ENCODE data around the gene NFATC2IP. TPM values are rescaled to one million over a fixed set of nuclear protein-coding genes. Genes with fewer than 3 reads are reported as not detected.
A peak's percentile ranks its signal among the peaks of the same experiment; 100 is the strongest.
"Not testable (repeated sequence)": the region's sequence is repeated elsewhere in the genome, so short reads cannot be mapped to it uniquely, and the experiment has no call there.

The NFATC2IP gene
- total RNA-seq, 2 experiments from 2014 or later, result 57.7 to 64.6 TPM

- no peak overlapping the region for H3K27ac Mint-ChIP-seq
- no peak overlapping the region for H3K4me3 Mint-ChIP-seq
- peaks cover 6% of the 10 kb centered on the region for H3K36me3 Mint-ChIP-seq
- intact Hi-C loops (cut with micrococcal nuclease), result no loop called here
- POLR2A ChIA-PET, result no interaction called here
- CTCF ChIA-PET, result interaction anchor here (1.4 kb wide), 1 partner anchor 73 kb away, joined by 5 read pairs; no protein-coding TSS in a partner anchor
- no peak for DNase-seq
- H3K9me3 Mint-ChIP-seq, result no peaks in the 10 kb centered on the region
- H3K27me3 Mint-ChIP-seq, result no peaks in the 10 kb centered on the region
- peaks cover 9% of the 10 kb centered on the region for H3K4me1 Mint-ChIP-seq (ENCODE audit: low read depth)
These were observed 4.1 kb upstream of the NFATC2IP start for GRCh38 chr16:28946681-28947080.

GRCh38 chr16:28951410-28951943 is 740 bp downstream of the NFATC2IP start:
- H3K9me3 Mint-ChIP-seq, result no peaks in the 10 kb centered on the region
- intact Hi-C loops (cut with micrococcal nuclease), result loop anchor here (5.0 kb wide), 1 partner anchor 89 kb away; the partner anchor contains the start of gene SH2B1

GRCh38 chr16:28958216-28958615 is 7.5 kb downstream of the NFATC2IP start:
- Mint-ChIP-seq H3K4me1 (ENCODE audit: low read depth) (peaks cover 6% of the 10 kb centered on the region), H3K36me3 (peaks cover 47% of the 10 kb centered on the region), H3K27me3 (no peaks in the 10 kb centered on the region), H3K9me3 (no peaks in the 10 kb centered on the region), H3K27ac (no peak overlapping the region), H3K4me3 (no peak overlapping the region)
- ChIA-PET POLR2A (no interaction called here), CTCF (interaction anchor here (0.7 to 1.2 kb wide), 2 partner anchors 13 to 16 kb away, joined by 3 to 6 read pairs; partner anchors contain the start of gene SPNS1)
- no peak for DNase-seq
- intact Hi-C loops (cut with micrococcal nuclease), result no loop called here

More at GRCh38 chr16:28951410-28951943, 740 bp downstream of the NFATC2IP start:
- Mint-ChIP-seq H3K4me1 (ENCODE audit: low read depth) (peaks cover 23% of the 10 kb centered on the region), H3K36me3 (peaks cover 31% of the 10 kb centered on the region), H3K27me3 (no peaks in the 10 kb centered on the region), H3K27ac (peak overlapping the region; percentile 91), H3K4me3 (peak overlapping the region; percentile 95)
- ChIA-PET POLR2A (no interaction called here), CTCF (interaction anchor here (1.4 to 1.5 kb wide), 2 partner anchors 23 to 25 kb away, joined by 3 read pairs; no protein-coding TSS in a partner anchor)
- no peak for DNase-seq

- H3K4me3 Mint-ChIP-seq, result no peak overlapping the region
- H3K4me1 Mint-ChIP-seq (ENCODE audit: low read depth), result peaks cover 3% of the 10 kb centered on the region
- POLR2A ChIA-PET, result no interaction called here
- H3K27me3 Mint-ChIP-seq, result no peaks in the 10 kb centered on the region
- H3K9me3 Mint-ChIP-seq, result no peaks in the 10 kb centered on the region
- intact Hi-C loops (cut with micrococcal nuclease), result no loop called here
- peaks cover 43% of the 10 kb centered on the region for H3K36me3 Mint-ChIP-seq
- CTCF ChIA-PET, result interaction anchor here (0.7 to 1.2 kb wide), 2 partner anchors 14 to 15 kb away, joined by 3 to 6 read pairs; partner anchors contain the start of gene SPNS1
- no peak overlapping the region for H3K27ac Mint-ChIP-seq
- no peak for DNase-seq
These were observed 8.1 kb downstream of the NFATC2IP start for GRCh38 chr16:28958836-28959235.

GRCh38 chr16:28964072-28964471 is 13.3 kb downstream of the NFATC2IP start:
- CTCF ChIA-PET, result interaction anchor here (0.9 to 1.1 kb wide), 2 partner anchors 10 to 19 kb away, joined by 3 read pairs; no protein-coding TSS in a partner anchor
- H3K9me3 Mint-ChIP-seq, result no peaks in the 10 kb centered on the region

GRCh38 chr16:28964496-28964895 is 13.8 kb downstream of the NFATC2IP start:
- Mint-ChIP-seq H3K9me3 (no peaks in the 10 kb centered on the region), H3K4me1 (ENCODE audit: low read depth) (no peaks in the 10 kb centered on the region), H3K4me3 (no peak overlapping the region), H3K36me3 (peaks cover 29% of the 10 kb centered on the region), H3K27me3 (no peaks in the 10 kb centered on the region), H3K27ac (no peak overlapping the region)
- intact Hi-C loops (cut with micrococcal nuclease), result no loop called here
- POLR2A ChIA-PET, result no interaction called here
- DNase-seq, result no peak
- CTCF ChIA-PET, result interaction anchor here (1.1 kb wide), 1 partner anchor 9 kb away, joined by 3 read pairs; no protein-coding TSS in a partner anchor

More at GRCh38 chr16:28964072-28964471, 13.3 kb downstream of the NFATC2IP start:
- no peaks in the 10 kb centered on the region for H3K4me1 Mint-ChIP-seq (ENCODE audit: low read depth)
- H3K27me3 Mint-ChIP-seq, result no peaks in the 10 kb centered on the region
- H3K4me3 Mint-ChIP-seq, result no peak overlapping the region
- H3K36me3 Mint-ChIP-seq, result peaks cover 32% of the 10 kb centered on the region
- H3K27ac Mint-ChIP-seq, result no peak overlapping the region
- no peak for DNase-seq
- intact Hi-C loops (cut with micrococcal nuclease), result no loop called here
- POLR2A ChIA-PET, result no interaction called here

- H3K9me3 Mint-ChIP-seq, result no peaks in the 10 kb centered on the region
- DNase-seq, result no peak
- H3K4me1 Mint-ChIP-seq (ENCODE audit: low read depth), result no peaks in the 10 kb centered on the region
- CTCF ChIA-PET, result interaction anchor here (2.1 kb wide), 1 partner anchor 22 kb away, joined by 5 read pairs; no protein-coding TSS in a partner anchor
- H3K27ac Mint-ChIP-seq, result peak overlapping the region; percentile 19
- intact Hi-C loops (cut with micrococcal nuclease), result no loop called here
- H3K4me3 Mint-ChIP-seq, result no peak overlapping the region
- H3K36me3 Mint-ChIP-seq, result peaks cover 15% of the 10 kb centered on the region
- POLR2A ChIA-PET, result no interaction called here
- H3K27me3 Mint-ChIP-seq, result no peaks in the 10 kb centered on the region
These were observed 16.4 kb downstream of the NFATC2IP start for GRCh38 chr16:28967156-28967555.

GRCh38 chr16:28969696-28970095 is 19.0 kb downstream of the NFATC2IP start:
- CTCF ChIA-PET, result interaction anchor here (1.4 to 2.1 kb wide), 3 partner anchors 8 to 25 kb away, joined by 3 to 7 read pairs (median 3); no protein-coding TSS in a partner anchor
- intact Hi-C loops (cut with micrococcal nuclease), result not testable (repeated sequence)

GRCh38 chr16:28974007-28974436 is 23.3 kb downstream of the NFATC2IP start:
- intact Hi-C loops (cut with micrococcal nuclease), result loop anchor here (1.0 to 2.0 kb wide), 4 partner anchors 11 to 49 kb away; partner anchors contain the start of genes LAT and RABEP2
- Mint-ChIP-seq H3K36me3 (peaks cover 2% of the 10 kb centered on the region), H3K4me3 (peak overlapping the region; percentile 88), H3K4me1 (ENCODE audit: low read depth) (peaks cover 31% of the 10 kb centered on the region), H3K9me3 (no peaks in the 10 kb centered on the region), H3K27ac (peak overlapping the region; percentile 90), H3K27me3 (no peaks in the 10 kb centered on the region)
- ChIA-PET POLR2A (interaction anchor here (0.8 to 2.3 kb wide), 8 partner anchors 10 to 101 kb away, joined by 3 to 10 read pairs (median 4); partner anchors contain the start of gene LAT), CTCF (interaction anchor here (0.8 to 2.7 kb wide), 13 partner anchors 10 to 101 kb away, joined by 3 to 13 read pairs (median 3); partner anchors contain the start of gene LAT)
- DNase-seq, result peak; percentile 63

More at GRCh38 chr16:28969696-28970095, 19.0 kb downstream of the NFATC2IP start:
- H3K27ac Mint-ChIP-seq; H3K36me3 Mint-ChIP-seq; H3K4me1 Mint-ChIP-seq (ENCODE audit: low read depth); H3K27me3 Mint-ChIP-seq; H3K4me3 Mint-ChIP-seq; H3K9me3 Mint-ChIP-seq; DNase-seq; POLR2A ChIA-PET: not testable (repeated sequence)

- intact Hi-C loops (cut with micrococcal nuclease), result loop anchor here (1.0 to 2.0 kb wide), 4 partner anchors 11 to 49 kb away; partner anchors contain the start of genes LAT and RABEP2
- Mint-ChIP-seq H3K4me1 (ENCODE audit: low read depth) (peaks cover 31% of the 10 kb centered on the region), H3K27ac (peak within 1 kb of the TSS; percentile 90), H3K9me3 (no peaks in the 10 kb centered on the region), H3K4me3 (peak within 1 kb of the TSS; percentile 88), H3K36me3 (peaks cover 2% of the 10 kb centered on the region), H3K27me3 (no peaks in the 10 kb centered on the region)
- CTCF ChIA-PET, result interaction anchor here (0.6 to 2.7 kb wide), 11 partner anchors 10 to 101 kb away, joined by 3 to 13 read pairs (median 3); partner anchors contain the start of gene LAT
- DNase-seq, result peak; percentile 97
- POLR2A ChIA-PET, result interaction anchor here (1.0 to 2.3 kb wide), 6 partner anchors 10 to 101 kb away, joined by 3 to 10 read pairs (median 4); partner anchors contain the start of gene LAT
These were observed 23.9 kb downstream of the NFATC2IP start, which contains the start of gene SPNS1 for GRCh38 chr16:28974437-28975157. TSS of gene SPNS1 (plus strand) at chr16:28974778. CDS start at chr16:28975152, 374 bp downstream.

- POLR2A ChIA-PET, result interaction anchor here (1.5 to 2.3 kb wide), 2 partner anchors 10 to 45 kb away, joined by 6 to 10 read pairs; partner anchors contain the start of gene LAT
- peaks cover 31% of the 10 kb centered on the region for H3K4me1 Mint-ChIP-seq (ENCODE audit: low read depth)
- no peak for DNase-seq
- intact Hi-C loops (cut with micrococcal nuclease), result loop anchor here (2.0 kb wide), 1 partner anchor 16 kb away; no protein-coding TSS in a partner anchor
- CTCF ChIA-PET, result interaction anchor here (1.1 to 2.7 kb wide), 2 partner anchors 10 to 12 kb away, joined by 3 to 13 read pairs; partner anchors contain the start of gene LAT
- H3K4me3 Mint-ChIP-seq, result peak overlapping the region; percentile 88
- H3K36me3 Mint-ChIP-seq, result peaks cover 2% of the 10 kb centered on the region
- no peaks in the 10 kb centered on the region for H3K27me3 Mint-ChIP-seq
- H3K27ac Mint-ChIP-seq, result peak overlapping the region; percentile 64
- H3K9me3 Mint-ChIP-seq, result no peaks in the 10 kb centered on the region
These were observed 24.4 kb downstream of the NFATC2IP start for GRCh38 chr16:28975158-28975599.

All from activated CD4-positive, alpha-beta memory T cell treated with anti-CD3 and anti-CD28 coated beads for 36 hours (primary cell).